NCI-H1417 (cell line): ENCODE data around the gene VSTM4.
A peak's percentile ranks its signal among the peaks of the same experiment; 100 is the strongest.

ENCODE experiments used
- DNase-seq, 3 experiments: peaks; one replicate each; lab custom pipeline; 2025; lab: John Stamatoyannopoulos, UW

VSTM4 gene

DNA sequence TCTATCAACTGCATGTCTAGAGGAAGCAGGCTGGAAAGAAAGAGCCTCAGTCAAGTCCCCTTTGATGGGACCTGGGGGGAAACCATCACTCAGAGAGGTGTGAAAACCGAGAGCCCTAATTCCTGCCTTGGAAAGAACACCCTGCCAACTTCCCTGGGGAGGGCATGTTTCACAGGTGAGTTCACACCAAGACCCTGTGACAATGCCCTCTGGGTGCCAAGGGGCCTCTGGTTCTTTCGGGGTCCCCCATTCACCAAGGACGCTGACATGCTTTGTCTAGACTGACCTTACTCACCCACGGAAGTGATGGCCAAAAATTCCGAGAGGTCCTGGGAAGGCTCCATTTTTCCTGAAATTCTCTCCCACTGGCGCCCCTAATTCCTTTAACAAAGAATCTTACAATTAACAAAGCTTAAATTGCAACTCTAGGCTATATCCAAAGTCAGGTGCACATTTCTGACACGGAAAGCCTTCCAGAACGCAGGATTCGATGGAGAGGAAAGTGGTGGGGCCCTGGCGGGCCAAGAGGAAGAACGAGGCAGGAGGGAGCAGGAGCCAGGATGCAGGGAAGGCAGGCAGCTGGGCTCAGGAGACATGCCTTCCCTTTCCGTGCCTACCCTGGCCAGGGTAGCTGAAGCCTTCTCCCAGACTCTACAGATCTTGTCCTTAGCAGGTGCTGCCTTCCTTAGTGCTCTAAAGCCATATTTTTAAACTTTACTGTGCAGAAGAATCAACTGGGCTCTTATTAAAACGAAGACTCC, 23.7 kb downstream of the VSTM4 start:
- no peak for DNase-seq

DNA sequence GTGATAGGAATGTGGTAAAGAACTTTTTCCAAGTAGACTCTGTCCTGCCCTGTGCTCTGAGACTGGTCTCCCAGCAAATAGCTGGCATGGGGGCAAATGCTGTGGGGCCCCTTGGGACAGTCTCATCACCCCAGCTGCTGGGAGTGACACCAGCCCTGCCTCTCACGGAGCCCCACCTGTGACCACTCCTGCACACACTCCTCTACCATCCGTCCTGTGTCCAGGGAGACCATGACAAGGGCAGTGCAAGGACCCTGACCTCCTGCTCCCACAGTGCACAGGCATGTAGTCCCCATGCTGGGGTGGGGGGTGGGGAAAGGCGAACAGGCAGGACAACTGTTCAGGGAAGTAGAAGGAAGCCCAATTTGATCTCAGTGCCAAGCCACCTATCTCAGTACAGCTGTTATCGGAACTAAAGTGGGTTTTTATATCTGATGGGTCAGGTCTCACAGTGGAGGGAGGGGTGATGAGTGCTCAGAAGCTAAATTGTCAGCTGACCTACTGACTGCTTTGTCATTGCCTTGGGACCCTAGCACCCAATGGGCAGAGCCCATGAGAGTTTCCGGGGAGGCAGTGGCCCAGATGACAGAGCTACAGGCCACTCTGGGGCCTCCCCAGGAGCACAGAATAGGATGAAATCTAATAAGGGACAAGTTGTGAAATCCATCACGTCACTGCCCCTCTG, 24.5 kb downstream of the VSTM4 start:
- no peak for DNase-seq

- DNase-seq: no peak
Measured at GRCh38 chr10:49090189-49090575, 25.1 kb downstream of the VSTM4 start.

DNA sequence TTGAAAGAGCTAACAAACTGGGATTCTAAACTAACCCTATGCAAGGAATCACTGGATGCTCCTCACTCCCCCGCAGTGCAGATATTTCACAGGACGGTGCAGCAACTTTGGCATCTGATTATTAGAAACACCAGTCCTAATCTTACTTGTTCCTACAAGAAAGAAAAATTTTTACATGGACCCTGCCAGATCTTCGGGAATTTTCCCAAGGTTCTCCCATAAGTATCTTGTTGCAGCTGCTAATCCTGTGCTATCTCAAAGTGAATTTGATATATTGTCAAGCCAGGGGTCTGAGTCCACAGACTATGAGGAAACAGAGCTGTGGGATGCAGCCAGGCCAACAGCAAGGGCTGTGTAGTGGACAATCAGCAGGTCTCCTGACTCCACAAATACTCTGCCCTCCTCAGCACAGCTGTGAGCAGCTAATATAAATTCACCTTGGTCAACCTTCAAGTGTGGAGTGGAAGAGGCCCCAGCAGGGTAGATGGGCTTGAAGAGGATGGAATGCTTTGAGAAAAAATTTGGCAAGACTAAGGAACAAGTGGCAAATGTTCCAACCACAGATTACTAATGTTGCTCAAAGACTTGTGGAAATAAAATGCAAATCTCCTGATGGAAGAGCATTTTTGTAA, 25.6 kb downstream of the VSTM4 start:
- DNase-seq: no peak

DNA sequence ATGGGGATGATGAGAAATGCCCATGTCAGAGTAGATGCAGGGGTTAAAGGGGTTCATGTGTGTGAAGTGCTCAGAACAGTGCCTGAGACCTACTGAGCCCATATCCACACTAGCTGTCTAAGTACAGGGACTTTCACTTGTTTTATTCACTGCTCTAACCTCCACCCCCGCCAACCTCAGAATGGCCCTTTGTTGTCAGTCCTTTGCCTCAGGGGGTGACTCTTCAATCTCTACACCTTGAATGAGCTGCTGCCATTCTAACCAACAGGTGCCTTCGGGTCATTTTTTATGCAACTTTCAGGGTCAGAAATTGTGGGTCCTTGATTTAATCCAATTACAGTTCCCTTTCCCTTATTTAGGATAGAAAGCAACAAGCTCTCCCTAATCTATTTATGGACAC, 26.2 kb downstream of the VSTM4 start:
- DNase-seq: no peak

DNA sequence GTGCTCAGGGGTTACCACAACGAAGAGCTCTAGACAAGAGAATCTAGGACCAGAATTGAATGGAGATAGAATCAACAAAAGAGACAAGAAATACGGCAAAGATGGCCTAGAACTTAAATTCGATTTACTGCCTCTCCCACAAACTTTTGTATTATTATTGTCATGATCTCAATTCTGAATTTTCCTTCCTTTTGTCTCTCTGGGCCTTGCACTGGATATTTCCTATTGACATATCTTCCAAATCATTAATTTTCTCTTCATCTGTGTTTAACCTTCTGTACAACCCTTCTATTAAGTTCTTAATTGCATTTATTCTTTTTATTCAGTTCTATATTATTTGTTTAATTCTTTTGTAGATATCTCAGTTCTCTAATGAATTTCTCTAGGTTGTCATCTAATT, 28.4 kb downstream of the VSTM4 start:
- DNase-seq: no peak

DNA sequence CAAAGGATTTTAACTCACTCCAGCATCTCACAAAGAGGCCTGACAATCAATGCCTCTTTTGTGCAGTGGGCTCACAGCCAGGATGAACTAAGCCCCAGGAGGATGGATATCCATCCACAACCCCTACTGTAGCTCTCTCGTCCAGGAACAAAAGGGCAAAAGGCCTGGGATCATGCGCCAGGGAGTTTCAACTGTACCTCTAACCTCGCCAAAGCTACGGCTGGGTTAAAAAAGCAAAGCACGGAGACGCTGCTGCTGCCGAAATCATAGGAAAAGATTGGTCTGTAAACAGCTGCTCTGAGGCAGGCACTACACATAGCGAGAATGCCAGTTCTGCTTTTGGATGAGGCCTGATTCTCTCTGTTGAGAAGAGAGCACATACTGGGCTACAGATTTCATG, 32.1 kb downstream of the VSTM4 start:
- no peak for DNase-seq

- no peak for DNase-seq
Measured at GRCh38 chr10:49082766-49083165, 32.6 kb downstream of the VSTM4 start.

DNA sequence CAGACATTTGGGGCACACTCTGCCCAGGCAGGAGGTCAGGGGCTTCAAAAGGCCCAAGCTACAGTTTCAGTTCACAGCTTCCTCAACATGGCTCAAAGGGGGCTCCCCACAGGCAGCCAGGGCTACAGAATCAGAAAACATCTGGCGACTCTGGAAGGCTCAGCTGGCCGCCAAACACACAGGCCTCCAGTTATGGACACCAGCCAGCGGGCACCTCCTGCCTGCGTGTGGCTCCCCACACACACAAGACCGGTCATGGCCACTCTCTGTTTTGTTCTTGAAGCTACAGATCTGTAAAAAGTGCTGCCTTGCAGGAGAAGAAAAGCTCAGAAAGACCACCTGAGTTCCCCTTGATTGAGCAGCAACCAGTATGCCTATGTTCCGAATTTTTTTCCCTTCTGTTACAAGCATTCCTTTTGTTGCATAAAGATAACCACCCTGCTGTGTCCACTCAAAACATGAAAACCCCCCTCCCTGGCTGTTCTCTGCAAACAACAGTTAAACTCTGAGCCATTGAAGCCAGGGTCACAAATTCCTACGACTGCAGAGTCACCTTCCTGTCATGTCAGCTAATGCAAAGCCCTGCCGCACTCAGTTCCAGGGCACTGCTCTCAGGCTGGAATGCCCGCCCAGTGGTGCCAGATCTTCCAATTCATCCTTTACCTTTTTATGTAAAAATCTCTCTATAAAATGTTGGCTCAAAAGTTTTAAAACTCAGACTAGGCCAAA, 33.6 kb downstream of the VSTM4 start:
- no peak for DNase-seq

DNA sequence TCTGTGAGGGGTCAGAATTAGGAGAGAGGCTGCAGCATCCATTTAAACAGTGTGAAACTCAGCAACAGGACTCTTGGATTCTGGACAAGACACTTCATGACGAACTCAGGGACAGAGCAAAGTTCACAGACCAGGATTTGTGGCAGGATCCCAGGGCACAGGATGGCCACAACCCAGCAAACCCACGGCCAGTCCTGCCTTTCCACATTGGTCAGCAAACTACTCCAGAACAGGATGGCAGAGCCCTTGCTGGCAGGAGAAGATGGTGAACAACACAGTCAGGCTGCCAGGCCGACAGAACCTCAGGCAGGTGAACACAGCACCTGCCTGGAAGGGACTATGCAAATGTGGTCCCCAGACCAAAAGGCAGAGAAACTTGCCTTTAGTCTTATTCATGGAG, 34.4 kb downstream of the VSTM4 start:
- no peak for DNase-seq

DNA sequence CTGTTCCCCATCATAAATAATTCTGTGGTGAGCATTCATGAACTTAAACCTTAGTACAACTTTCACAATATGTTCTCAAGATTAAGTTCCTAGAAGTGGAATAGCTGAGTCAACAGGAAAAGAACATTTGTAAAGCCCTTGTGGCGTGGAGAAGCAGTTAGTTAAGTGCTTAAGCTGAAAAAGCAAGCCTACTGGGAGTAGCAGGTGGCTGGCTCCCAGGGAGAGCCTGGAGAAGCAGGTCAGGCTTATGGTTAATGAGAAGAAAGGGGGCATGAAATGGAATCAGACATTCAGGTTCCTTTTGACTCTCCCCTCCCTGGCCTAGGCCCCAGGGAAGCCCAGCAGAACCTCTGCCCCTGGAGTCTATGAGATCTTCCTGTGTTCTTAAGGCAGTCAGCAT, 35.3 kb downstream of the VSTM4 start:
- DNase-seq: peak in 2 of 3 experiments; percentile 8 to 49

DNA sequence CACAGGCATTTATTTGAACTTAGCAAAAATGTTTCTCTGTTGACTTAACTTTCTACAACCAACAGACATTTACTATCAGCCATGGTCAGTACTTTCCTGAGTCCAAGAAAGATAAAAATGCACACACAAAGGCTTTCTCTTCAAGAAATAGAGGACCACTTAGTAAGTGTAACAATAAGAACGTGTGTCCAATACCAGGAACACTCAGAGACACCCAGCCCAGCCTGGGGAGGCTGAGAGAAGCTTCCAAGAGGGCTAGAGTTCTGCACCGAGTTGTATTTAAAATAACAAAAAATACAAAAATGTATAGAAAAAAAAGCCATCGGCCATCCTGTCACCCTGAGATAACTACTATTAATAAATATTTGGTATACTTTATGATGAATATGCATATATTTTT, 35.8 kb downstream of the VSTM4 start:
- DNase-seq: no peak

- DNase-seq: no peak
Measured at GRCh38 chr10:49079072-49079471, 36.2 kb downstream of the VSTM4 start.

- DNase-seq: no peak
Measured at GRCh38 chr10:49078433-49078832, 36.9 kb downstream of the VSTM4 start.

DNA sequence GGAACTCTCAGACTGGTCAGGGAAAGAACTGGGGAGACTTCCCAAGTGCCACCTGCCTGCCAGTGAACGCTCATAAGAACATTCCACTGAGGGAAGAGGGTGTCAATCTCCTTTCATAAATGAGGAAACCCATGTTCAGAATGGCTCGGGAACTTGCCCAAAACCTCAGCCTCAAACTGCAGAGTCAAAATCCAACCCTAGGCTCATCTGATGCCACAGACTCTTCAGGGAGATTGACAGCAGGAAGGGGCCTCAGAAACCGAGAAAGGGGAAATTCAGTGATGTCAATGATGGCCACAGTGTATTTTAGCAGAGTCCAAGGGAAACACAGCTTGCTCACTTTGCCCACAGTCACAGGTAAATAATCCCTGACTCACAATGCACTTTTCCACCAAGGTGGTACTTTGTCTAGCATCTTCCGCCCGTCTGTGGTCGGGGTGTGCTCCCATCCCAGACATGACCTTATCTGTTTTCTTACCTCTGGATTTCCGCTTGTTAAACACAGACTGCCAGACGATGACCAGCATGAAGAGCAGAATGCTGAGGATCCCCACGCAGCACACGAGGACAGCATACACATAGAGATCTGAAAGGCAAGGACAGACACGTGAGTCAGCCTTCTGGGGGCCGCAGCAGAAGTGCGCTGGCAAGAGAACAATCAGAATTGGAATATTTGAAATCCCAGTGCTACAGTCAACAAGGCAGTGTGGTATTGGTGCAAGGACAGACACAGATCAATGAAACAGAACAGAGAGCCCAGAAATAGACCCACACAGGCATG, 38.4 kb downstream of the VSTM4 start:
- no peak for DNase-seq

DNA sequence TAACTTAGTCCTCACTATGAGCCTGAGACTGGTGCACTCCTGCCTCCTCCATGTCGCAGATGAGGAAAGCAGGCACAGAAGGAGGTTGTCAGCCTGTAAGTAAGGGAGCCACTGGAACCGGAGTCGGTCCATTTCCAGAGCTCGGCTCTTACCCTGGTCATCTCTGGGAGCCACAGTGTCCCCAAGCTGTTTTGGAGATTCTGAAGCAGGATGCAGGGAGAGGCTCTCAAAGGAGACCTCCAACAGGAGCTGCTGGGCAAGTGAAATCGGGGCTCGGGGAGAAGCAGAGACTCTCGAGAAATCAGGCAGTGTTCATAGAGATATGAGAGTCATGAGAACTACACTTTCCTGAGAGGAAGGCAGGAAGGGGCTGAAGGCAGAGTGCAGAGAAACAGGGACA, 39.0 kb downstream of the VSTM4 start:
- no peak for DNase-seq

GRCh38 chr10:49075743-49076142, 39.6 kb downstream of the VSTM4 start:
- no peak for DNase-seq

- DNase-seq: no peak
Measured at GRCh38 chr10:49074836-49075682, 40.3 kb downstream of the VSTM4 start.

GRCh38 chr10:49072166-49072885, 43.0 kb downstream of the VSTM4 start:
- DNase-seq: no peak

DNA sequence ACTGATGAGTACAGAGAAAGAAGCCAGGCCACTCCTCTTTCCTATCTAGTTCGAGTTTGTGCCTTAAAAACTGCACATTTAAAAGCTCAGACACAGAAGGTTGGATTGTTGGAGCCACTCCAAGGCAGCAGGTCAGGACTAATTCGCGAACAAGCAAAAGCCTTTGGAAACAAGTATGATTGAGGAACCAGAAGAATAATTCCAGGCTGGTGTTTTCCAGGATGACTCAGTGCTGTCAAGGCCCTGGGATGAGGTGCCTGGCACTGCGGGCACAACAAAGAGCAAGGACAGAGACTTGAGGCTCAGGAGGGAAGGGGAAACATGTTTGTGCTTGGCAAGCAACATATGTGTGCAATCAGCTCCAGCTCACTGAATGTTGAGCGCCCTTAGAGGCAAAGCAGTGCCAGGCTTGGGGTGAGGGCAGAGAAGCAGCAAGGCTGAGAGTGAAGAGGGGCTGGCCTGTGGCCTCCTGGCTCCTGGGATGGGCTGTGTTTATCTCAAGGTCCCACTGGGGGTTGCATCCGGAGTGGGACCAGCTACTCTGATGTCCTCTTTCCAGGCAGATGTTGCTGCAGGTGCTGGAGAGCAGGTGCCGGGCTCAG, 44.1 kb downstream of the VSTM4 start:
- DNase-seq: no peak
